ENCODE results near the gene GRM7.
"Not testable (repeated sequence)": the region's sequence is repeated elsewhere in the genome, so short reads cannot be mapped to it uniquely, and the experiment has no call there.

The GRM7 gene

GRCh38 chr3:6860954-6861624 lies at the start of gene GRM7:
GRM7 (plus strand) TSS chr3:6861115.
- DNase-seq (ENCODE audit: low read depth) = no peak

- DNase-seq (ENCODE audit: low read depth) = no peak
Measured at GRCh38 chr3:6821411-6821810, 39.5 kb upstream of the GRM7 start.

- no peak for DNase-seq (ENCODE audit: low read depth)
Measured at GRCh38 chr3:6825524-6825923, 35.4 kb upstream of the GRM7 start.

- no peak for DNase-seq (ENCODE audit: low read depth)
Measured at GRCh38 chr3:6827453-6827852, 33.5 kb upstream of the GRM7 start.

GRCh38 chr3:6844723-6845122 lies 16.2 kb upstream of the GRM7 start:
- no peak for DNase-seq (ENCODE audit: low read depth)

GRCh38 chr3:6854184-6854583 lies 6.7 kb upstream of the GRM7 start:
- no peak for DNase-seq (ENCODE audit: low read depth)

- no peak for DNase-seq (ENCODE audit: low read depth)
Measured at GRCh38 chr3:6857510-6857909, 3.4 kb upstream of the GRM7 start.

- no peak for DNase-seq (ENCODE audit: low read depth)
Measured at GRCh38 chr3:6860149-6860953, 564 bp upstream of the GRM7 start.

- no peak for DNase-seq (ENCODE audit: low read depth)
Measured at GRCh38 chr3:6861625-6862000, 698 bp downstream of the GRM7 start.

GRCh38 chr3:6862041-6862879 lies 1.3 kb downstream of the GRM7 start:
- no peak for DNase-seq (ENCODE audit: low read depth)

- DNase-seq (ENCODE audit: low read depth) = no peak
Measured at GRCh38 chr3:6862880-6863195, 1.9 kb downstream of the GRM7 start.

GRCh38 chr3:6867269-6867668 lies 6.4 kb downstream of the GRM7 start:
- DNase-seq (ENCODE audit: low read depth) = no peak

GRCh38 chr3:6878731-6879130 lies 17.8 kb downstream of the GRM7 start:
- DNase-seq (ENCODE audit: low read depth) = no peak

GRCh38 chr3:6912240-6912639 lies 51.3 kb downstream of the GRM7 start:
- DNase-seq (ENCODE audit: low read depth) = no peak

GRCh38 chr3:6915898-6916297 lies 55.0 kb downstream of the GRM7 start:
- DNase-seq (ENCODE audit: low read depth) = no peak

GRCh38 chr3:6921066-6921465 lies 60.2 kb downstream of the GRM7 start:
- no peak for DNase-seq (ENCODE audit: low read depth)

- DNase-seq (ENCODE audit: low read depth) = no peak
Measured at GRCh38 chr3:6921876-6922275, 61.0 kb downstream of the GRM7 start.

GRCh38 chr3:6928064-6928463 lies 67.1 kb downstream of the GRM7 start:
- no peak for DNase-seq (ENCODE audit: low read depth)

GRCh38 chr3:6929918-6930317 lies 69.0 kb downstream of the GRM7 start:
- no peak for DNase-seq (ENCODE audit: low read depth)

GRCh38 chr3:6935418-6935817 lies 74.5 kb downstream of the GRM7 start:
- DNase-seq (ENCODE audit: low read depth) = not testable (repeated sequence)

- DNase-seq (ENCODE audit: low read depth) = no peak
Measured at GRCh38 chr3:6935970-6936369, 75.1 kb downstream of the GRM7 start.

GRCh38 chr3:6962801-6963200 lies 101.9 kb downstream of the GRM7 start:
- DNase-seq (ENCODE audit: low read depth) = no peak

GRCh38 chr3:6965881-6966280 lies 105.0 kb downstream of the GRM7 start:
- no peak for DNase-seq (ENCODE audit: low read depth)
